HS-5 (cell line): ENCODE results near the gene ENDOV.

ENCODE experiments used
- DNase-seq: peaks from one replicate; pipeline ENCODE4 v3.0.0-alpha.2; 2012; ENCODE audit warnings: low read depth

ENDOV gene

DNA sequence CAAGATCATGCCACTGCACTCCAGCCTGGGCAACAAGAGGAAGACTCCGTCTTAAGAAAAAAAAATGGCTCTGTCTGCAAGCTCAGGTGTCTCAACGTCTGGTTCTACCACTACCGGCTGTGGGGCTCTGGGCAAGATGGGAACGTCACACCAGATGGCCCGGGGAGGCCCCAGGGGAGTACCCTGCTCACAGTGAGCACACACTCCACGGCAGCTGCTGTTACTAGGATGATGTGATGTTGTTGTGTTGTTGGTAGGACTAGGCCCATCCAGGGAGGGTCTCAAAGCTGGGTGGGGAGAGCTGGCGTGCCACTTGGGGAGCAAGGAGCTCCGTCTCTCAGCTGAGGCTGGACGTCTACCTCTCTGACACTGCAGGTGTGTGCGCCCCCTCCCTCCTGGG is 70.9 kb downstream of the ENDOV start:
- no peak for DNase-seq

DNA sequence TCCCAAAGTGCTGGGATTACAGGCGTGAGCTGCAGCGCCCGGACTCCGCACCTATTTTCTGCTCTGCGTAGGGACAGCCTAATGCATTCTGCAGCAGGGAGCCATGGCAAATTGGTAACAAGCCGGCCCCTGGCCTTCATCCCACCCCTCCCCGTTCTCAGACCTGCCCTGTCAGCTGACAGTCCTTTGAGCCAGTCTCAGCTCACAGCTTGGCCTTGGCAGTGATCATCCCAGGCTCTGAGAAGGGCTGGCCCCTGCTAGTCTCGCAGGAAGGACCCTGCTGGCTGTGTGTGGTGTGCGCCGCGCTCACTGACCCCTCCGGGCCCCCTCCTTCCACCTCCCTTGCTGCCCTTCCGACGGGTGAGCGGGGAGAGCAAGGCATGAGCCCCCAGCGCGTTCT is 71.7 kb downstream of the ENDOV start:
- DNase-seq: no peak

DNA sequence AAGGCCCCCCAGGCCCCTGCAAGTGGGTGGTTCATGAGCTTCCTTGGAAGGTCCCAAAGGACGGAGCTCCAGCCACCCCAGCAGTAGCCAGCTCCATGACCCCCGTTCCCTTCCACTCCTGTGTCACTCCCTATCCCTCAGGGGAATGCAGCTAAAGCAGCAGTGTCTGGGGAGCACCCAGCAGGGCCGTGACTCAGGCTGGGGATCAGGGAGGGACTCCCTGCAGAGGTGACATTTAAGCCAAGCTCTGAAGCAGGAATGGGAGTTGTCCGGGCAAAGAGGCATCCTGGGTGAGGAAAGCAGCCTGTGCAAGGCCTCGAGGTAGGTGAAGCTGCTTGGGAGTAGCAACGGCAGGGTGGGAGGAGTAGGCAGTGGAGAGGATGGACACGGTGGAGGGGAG is 72.5 kb downstream of the ENDOV start:
- DNase-seq: no peak
